HG03457 (cell line): Measurements from ENCODE around the gene SLC25A24.
A peak's percentile ranks its signal among the peaks of the same experiment; 100 is the strongest.
"Not testable (repeated sequence)": the region's sequence is repeated elsewhere in the genome, so short reads cannot be mapped to it uniquely, and the experiment has no call there.

Experiments used
- ATAC-seq: cut with Tn5 transposase; IDR thresholded peaks from one replicate; pipeline ENCODE4 v1.9.1; 2021; ENCODE audit warnings: moderate number of reproducible peaks; ENCODE audit not compliant: unreplicated experiment

SLC25A24 gene

GRCh38 chr1:108199781-108200686, at the start of gene SLC25A24:
TSS of gene SLC25A24 (minus strand) at chr1:108200343. CDS start at chr1:108200138, 205 bp downstream.
- peak; percentile 76 for ATAC-seq

GRCh38 chr1:108243976-108244375, 43.8 kb upstream of the SLC25A24 start, which contains the start of gene NBPF4:
TSS of gene NBPF4 (minus strand) at chr1:108244076. CDS start at chr1:108243761, 315 bp downstream.
- ATAC-seq: not testable (repeated sequence)

- ATAC-seq: not testable (repeated sequence)
Observed at GRCh38 chr1:108239426-108239825, 39.3 kb upstream of the SLC25A24 start.

GRCh38 chr1:108235308-108235707, 35.2 kb upstream of the SLC25A24 start:
- not testable (repeated sequence) for ATAC-seq

GRCh38 chr1:108232183-108232582, 32.0 kb upstream of the SLC25A24 start:
- ATAC-seq: not testable (repeated sequence)

GRCh38 chr1:108229976-108230375, 29.8 kb upstream of the SLC25A24 start:
- ATAC-seq: not testable (repeated sequence)

- not testable (repeated sequence) for ATAC-seq
Observed at GRCh38 chr1:108227772-108228171, 27.6 kb upstream of the SLC25A24 start.

GRCh38 chr1:108226855-108227254, 26.7 kb upstream of the SLC25A24 start:
- not testable (repeated sequence) for ATAC-seq

GRCh38 chr1:108223226-108223625, 23.1 kb upstream of the SLC25A24 start:
- ATAC-seq: not testable (repeated sequence)

GRCh38 chr1:108217515-108218174, 17.5 kb upstream of the SLC25A24 start:
- ATAC-seq: not testable (repeated sequence)

GRCh38 chr1:108217007-108217406, 16.9 kb upstream of the SLC25A24 start:
- ATAC-seq: not testable (repeated sequence)

GRCh38 chr1:108216028-108216890, 16.1 kb upstream of the SLC25A24 start:
- ATAC-seq: not testable (repeated sequence)

GRCh38 chr1:108214641-108215465, 14.7 kb upstream of the SLC25A24 start:
- ATAC-seq: not testable (repeated sequence)

GRCh38 chr1:108211014-108211413, 10.9 kb upstream of the SLC25A24 start:
- ATAC-seq: no peak

GRCh38 chr1:108209456-108210108, 9.4 kb upstream of the SLC25A24 start:
- ATAC-seq: no peak

- ATAC-seq: no peak
Observed at GRCh38 chr1:108208724-108209446, 8.7 kb upstream of the SLC25A24 start.

- ATAC-seq: not testable (repeated sequence)
Observed at GRCh38 chr1:108203582-108203981, 3.4 kb upstream of the SLC25A24 start.

- no peak for ATAC-seq
Observed at GRCh38 chr1:108201687-108202086, 1.5 kb upstream of the SLC25A24 start.

- no peak for ATAC-seq
Observed at GRCh38 chr1:108200687-108201051, 526 bp upstream of the SLC25A24 start.
